ENCODE measurements around the gene IKBKE. TPM values are rescaled to one million over a fixed set of nuclear protein-coding genes. Genes with fewer than 3 reads are reported as not detected.
A peak's percentile ranks its signal among the peaks of the same experiment; 100 is the strongest.

The IKBKE gene
- total RNA-seq, 2 donors from 2014 or later = 15.9 to 28.4 TPM

- Histone ChIP-seq H3K27me3 (peaks cover 24% of the 10 kb centered on the region), H3K9ac (ENCODE audit: low read depth in 2 of 2, low read length in 2 of 2) (no peak overlapping the region), H3K36me3 (no peaks in the 10 kb centered on the region), H3K9me3 (no peaks in the 10 kb centered on the region), H3K4me3 (no peak overlapping the region), H3K4me1 (no peaks in the 10 kb centered on the region), H3K27ac (no peak overlapping the region)
- intact Hi-C loops (cut with DNase I) = no loop called here
- TF ChIP-seq CTCF (IDR thresholded peaks at IDR 0.05) = no peak
- DNase-seq = no peak
Measured at GRCh38 chr1:206508956-206509355, 38.7 kb downstream of the IKBKE start.

GRCh38 chr1:206509612-206510257 lies 39.5 kb downstream of the IKBKE start:
- no peaks in the 10 kb centered on the region for H3K36me3 ChIP-seq
- no peak for DNase-seq
- no peaks in the 10 kb centered on the region for H3K4me1 ChIP-seq
- intact Hi-C loops (cut with DNase I) = no loop called here
- no peak overlapping the region for H3K27ac ChIP-seq
- no peak for TF ChIP-seq CTCF (IDR thresholded peaks at IDR 0.05)
- no peaks in the 10 kb centered on the region for H3K9me3 ChIP-seq
- peaks cover 24% of the 10 kb centered on the region for H3K27me3 ChIP-seq
- no peak overlapping the region for H3K9ac ChIP-seq (ENCODE audit: low read depth in 2 of 2, low read length in 2 of 2)
- H3K4me3 ChIP-seq = no peak overlapping the region

GRCh38 chr1:206510371-206510770 lies 40.1 kb downstream of the IKBKE start:
- H3K9ac ChIP-seq (ENCODE audit: low read depth in 2 of 2, low read length in 2 of 2) = no peak overlapping the region
- no peak overlapping the region for H3K27ac ChIP-seq
- H3K27me3 ChIP-seq = peaks cover 24% of the 10 kb centered on the region
- no peak overlapping the region for H3K4me3 ChIP-seq
- TF ChIP-seq CTCF (IDR thresholded peaks at IDR 0.05) = no peak
- H3K4me1 ChIP-seq = no peaks in the 10 kb centered on the region
- DNase-seq = no peak
- H3K36me3 ChIP-seq = no peaks in the 10 kb centered on the region
- no peaks in the 10 kb centered on the region for H3K9me3 ChIP-seq
- intact Hi-C loops (cut with DNase I) = no loop called here

- DNase-seq = no peak
- Histone ChIP-seq H3K4me3 (no peak overlapping the region), H3K27me3 (peaks cover 24% of the 10 kb centered on the region), H3K27ac (no peak overlapping the region), H3K9me3 (no peaks in the 10 kb centered on the region), H3K36me3 (no peaks in the 10 kb centered on the region), H3K9ac (ENCODE audit: low read depth in 2 of 2, low read length in 2 of 2) (no peak overlapping the region), H3K4me1 (no peaks in the 10 kb centered on the region)
- intact Hi-C loops (cut with DNase I) = no loop called here
- TF ChIP-seq CTCF (IDR thresholded peaks at IDR 0.05) = no peak
Measured at GRCh38 chr1:206511362-206512057, 41.2 kb downstream of the IKBKE start.

- H3K9ac ChIP-seq (ENCODE audit: low read depth in 2 of 2, low read length in 2 of 2) = peak overlapping the region in 1 of 2 donors; percentile 24
- DNase-seq = no peak
- intact Hi-C loops (cut with DNase I) = no loop called here
- H3K9me3 ChIP-seq = no peaks in the 10 kb centered on the region
- H3K27me3 ChIP-seq = peaks cover 20% of the 10 kb centered on the region
- H3K4me1 ChIP-seq = no peaks in the 10 kb centered on the region
- no peak overlapping the region for H3K4me3 ChIP-seq
- no peak for TF ChIP-seq CTCF (IDR thresholded peaks at IDR 0.05)
- H3K27ac ChIP-seq = no peak overlapping the region
- no peaks in the 10 kb centered on the region for H3K36me3 ChIP-seq
Measured at GRCh38 chr1:206512058-206512850, 42.0 kb downstream of the IKBKE start.

Measured in colonic mucosa (tissue), 4 donors.